Pancreas (tissue), 10 donors: ENCODE results near the gene SDR42E1. TPM values are rescaled to one million over a fixed set of nuclear protein-coding genes. Genes with fewer than 3 reads are reported as not detected.

Experiments
- ATAC-seq, 4 donors: fragments of 200-7000 bp; cut with Tn5 transposase; one replicate each; pipeline versions ENCODE4 v1.8.0 to v1.9.1; 2020; ENCODE audit warnings: mild to moderate bottlenecking in 4 of 4, moderate library complexity in 4 of 4
- DNase-seq, 6 donors: peaks; one replicate each; pipeline ENCODE4 v3.0.0-alpha.2; 2020
- FAIRE-seq: peaks from 2 replicates; lab custom pipeline; 2012; peaks lifted over from hg19 to GRCh38; lab: Jason Lieb, UNC
- H3K27ac ChIP-seq, 4 donors: fragments of 200-600 bp; sonication (generic); 1 replicate in 3 of 4; 2 replicates in 1 of 4; pipeline versions ENCODE4 v1.5.0 to v1.8.0; 2020
- H3K27me3 ChIP-seq, 4 donors: fragments of 200-600 bp; one replicate each; pipeline ENCODE4 v1.8.0; 2021
- H3K36me3 ChIP-seq, 3 donors: fragments of 200-600 bp; sonication (generic) in 1 of 3; one replicate each; pipeline versions ENCODE4 v1.5.0 to v1.8.0; 2020 to 2021
- H3K4me1 ChIP-seq, 3 donors: fragments of 200-600 bp; one replicate each; pipeline ENCODE4 v1.8.0; 2021
- H3K4me3 ChIP-seq, 4 donors: fragments of 200-600 bp; sonication (generic) in 2 of 4; one replicate each; pipeline versions ENCODE4 v1.5.0 to v1.8.0; 2020 to 2021
- H3K9me3 ChIP-seq, 4 donors: fragments of 200-600 bp; one replicate each; pipeline ENCODE4 v1.8.0; 2021
- WGBS, 2 donors: extraction: QIAGEN DNeasy Blood & Tissue Kit; methylation state at CpG; one replicate each; pipeline ENCODE4 v1.1.7; 2013; 5-methylcytosine and 5-hydroxymethylcytosine counted together
- intact Hi-C, 3 donors: fragments of 100-400 bp; cut with DNase I; formaldehyde crosslinking; loops; one replicate each; pipeline versions ENCODE4 v1.11.1 to v1.14.2; 2022
- polyA plus RNA-seq, 2 donors: library from polyadenylated mRNA; stranded (reverse); fragments of 200-250 nt; gene quantifications; one replicate each; pipeline ENCODE4 v1.2.3, GENCODE V29; 2013
- total RNA-seq, 6 donors: library from RNA; stranded (reverse); fragmentation: NEBNext Ultra II Directional in 4 of 6; extraction: Animal tissue kit (Norgen Biotek cat#: 25700) in 4 of 6; gene quantifications; one replicate each; pipeline versions ENCODE4 v1.2.1 to v1.2.4, GENCODE V29; 2021 to 2023
- TF ChIP-seq, protein P1 (sequence below), 4 donors: fragments of 200-600 bp; sonication (generic) in 3 of 4; IDR thresholded peaks; one replicate each; pipeline versions ENCODE4 v1.5.0 to v1.8.0; 2021; ENCODE audit warnings: antibody characterized with exemption in 4 of 4
- donor health status: healthy with polysubstance abuse.
- donor health status: DM: no; HTN: no; CAD: no; lungs with moderate emphysema.
- donor health status: DM: no; HTN: no; CAD: no.
- donor health status: control.
- donor health status: control.
- donor health status: Bipolar disorder and iron deficiency.
- donor health status: DM: yes; HTN: yes; CAD: no.
- donor health status: DM: no; HTN: no; CAD: no.
- donor health status: DM: no; HTN: no; CAD: no.
- donor health status: DM: yes; HTN: yes; CAD: no.

The SDR42E1 gene
- total and polyA plus RNA-seq, 8 donors, result 2.5 to 13.3 (median 5.8) TPM

DNA sequence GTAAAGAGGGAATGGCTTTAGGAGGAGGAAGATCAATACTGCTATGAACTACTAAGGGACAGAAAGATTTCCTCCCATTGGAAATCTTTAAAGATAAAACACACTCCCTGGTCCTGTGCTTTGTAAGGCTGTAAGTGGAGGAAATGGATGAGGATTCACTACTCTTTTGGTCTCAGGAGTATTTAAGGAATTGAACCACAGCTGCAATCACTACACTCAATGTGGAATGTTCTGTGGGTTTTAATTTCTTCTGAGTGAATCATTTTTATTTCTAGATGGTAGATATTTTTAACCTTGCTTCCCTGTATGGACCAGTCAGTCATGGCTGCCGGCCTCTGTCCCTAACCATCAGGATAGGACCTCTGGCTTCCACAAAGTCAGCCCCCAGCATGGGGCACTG, 65.6 kb downstream of the SDR42E1 start:
- 68 to 90% methylated on average over 1 of the region's 1 CpG for WGBS, 2 donors
- intact Hi-C loops, result no loop called here
- ATAC-seq, result peak in 1 of 4 donors; percentile 51
- DNase-seq, result no peak
- no peaks in the 10 kb centered on the region for H3K27me3 ChIP-seq
- H3K4me3 ChIP-seq, result no peak overlapping the region
- TF ChIP-seq, protein P1, sequence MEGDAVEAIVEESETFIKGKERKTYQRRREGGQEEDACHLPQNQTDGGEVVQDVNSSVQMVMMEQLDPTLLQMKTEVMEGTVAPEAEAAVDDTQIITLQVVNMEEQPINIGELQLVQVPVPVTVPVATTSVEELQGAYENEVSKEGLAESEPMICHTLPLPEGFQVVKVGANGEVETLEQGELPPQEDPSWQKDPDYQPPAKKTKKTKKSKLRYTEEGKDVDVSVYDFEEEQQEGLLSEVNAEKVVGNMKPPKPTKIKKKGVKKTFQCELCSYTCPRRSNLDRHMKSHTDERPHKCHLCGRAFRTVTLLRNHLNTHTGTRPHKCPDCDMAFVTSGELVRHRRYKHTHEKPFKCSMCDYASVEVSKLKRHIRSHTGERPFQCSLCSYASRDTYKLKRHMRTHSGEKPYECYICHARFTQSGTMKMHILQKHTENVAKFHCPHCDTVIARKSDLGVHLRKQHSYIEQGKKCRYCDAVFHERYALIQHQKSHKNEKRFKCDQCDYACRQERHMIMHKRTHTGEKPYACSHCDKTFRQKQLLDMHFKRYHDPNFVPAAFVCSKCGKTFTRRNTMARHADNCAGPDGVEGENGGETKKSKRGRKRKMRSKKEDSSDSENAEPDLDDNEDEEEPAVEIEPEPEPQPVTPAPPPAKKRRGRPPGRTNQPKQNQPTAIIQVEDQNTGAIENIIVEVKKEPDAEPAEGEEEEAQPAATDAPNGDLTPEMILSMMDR (IDR thresholded peaks at IDR 0.05), result no peak
- no peaks in the 10 kb centered on the region for H3K4me1 ChIP-seq
- FAIRE-seq, result no peak
- peaks cover 0 to 3% (median 0%) of the 10 kb centered on the region in 3 donors for H3K36me3 ChIP-seq
- no peak overlapping the region for H3K27ac ChIP-seq
- H3K9me3 ChIP-seq, result no peaks in the 10 kb centered on the region

DNA sequence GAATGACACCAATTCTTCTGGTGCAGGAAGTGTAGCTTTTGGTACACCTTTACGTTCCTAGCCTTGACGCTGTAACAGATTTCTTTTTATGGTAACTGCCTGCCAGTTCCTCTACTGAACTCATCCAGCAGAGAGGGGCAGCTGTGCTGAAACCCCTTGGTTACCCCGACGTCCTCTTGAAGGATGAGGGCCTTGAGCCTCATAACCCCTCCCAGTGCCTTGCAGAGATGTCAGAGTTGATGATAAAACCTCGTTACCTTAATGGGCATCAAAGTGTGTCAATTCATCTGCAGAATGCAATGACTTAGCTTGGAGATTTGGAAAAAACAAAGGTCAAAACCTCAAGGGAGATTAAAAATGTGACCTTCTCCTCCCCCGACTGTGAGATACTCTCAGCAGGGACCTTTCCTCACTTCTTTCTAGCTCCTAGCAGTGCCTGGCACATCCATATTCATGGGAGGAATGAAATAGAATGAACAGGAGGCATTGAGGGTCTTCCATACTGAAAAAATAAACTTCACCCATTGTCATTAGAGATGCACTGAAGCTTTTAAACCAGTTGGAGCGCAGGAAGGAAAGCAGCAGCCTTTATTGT, 69.2 kb downstream of the SDR42E1 start:
- H3K4me1 ChIP-seq, result no peaks in the 10 kb centered on the region
- no peaks in the 10 kb centered on the region for H3K27me3 ChIP-seq
- H3K36me3 ChIP-seq, result no peaks in the 10 kb centered on the region
- H3K27ac ChIP-seq, result no peak overlapping the region
- intact Hi-C loops, result loop anchor here in 1 of 3 donors (5.0 kb wide), 1 partner anchor 285 kb away; no protein-coding TSS in a partner anchor
- no peaks in the 10 kb centered on the region for H3K9me3 ChIP-seq
- DNase-seq (no peak), FAIRE-seq (no peak), ATAC-seq (no peak)
- no peak overlapping the region for H3K4me3 ChIP-seq
- 50 to 55% methylated on average over 7 of the region's 7 CpGs for WGBS, 2 donors
- TF ChIP-seq, protein P1 (IDR thresholded peaks at IDR 0.05), result no peak

- WGBS, 2 donors, result 15 to 16% methylated on average over 3 of the region's 3 CpGs
- peak in 1 of 6 donors; percentile 12 for DNase-seq
- intact Hi-C loops, result loop anchor here in 1 of 3 donors (5.0 kb wide), 1 partner anchor 286 kb away; no protein-coding TSS in a partner anchor
Measured at GRCh38 chr16:81940781-81941560, 70.3 kb downstream of the SDR42E1 start.

DNA sequence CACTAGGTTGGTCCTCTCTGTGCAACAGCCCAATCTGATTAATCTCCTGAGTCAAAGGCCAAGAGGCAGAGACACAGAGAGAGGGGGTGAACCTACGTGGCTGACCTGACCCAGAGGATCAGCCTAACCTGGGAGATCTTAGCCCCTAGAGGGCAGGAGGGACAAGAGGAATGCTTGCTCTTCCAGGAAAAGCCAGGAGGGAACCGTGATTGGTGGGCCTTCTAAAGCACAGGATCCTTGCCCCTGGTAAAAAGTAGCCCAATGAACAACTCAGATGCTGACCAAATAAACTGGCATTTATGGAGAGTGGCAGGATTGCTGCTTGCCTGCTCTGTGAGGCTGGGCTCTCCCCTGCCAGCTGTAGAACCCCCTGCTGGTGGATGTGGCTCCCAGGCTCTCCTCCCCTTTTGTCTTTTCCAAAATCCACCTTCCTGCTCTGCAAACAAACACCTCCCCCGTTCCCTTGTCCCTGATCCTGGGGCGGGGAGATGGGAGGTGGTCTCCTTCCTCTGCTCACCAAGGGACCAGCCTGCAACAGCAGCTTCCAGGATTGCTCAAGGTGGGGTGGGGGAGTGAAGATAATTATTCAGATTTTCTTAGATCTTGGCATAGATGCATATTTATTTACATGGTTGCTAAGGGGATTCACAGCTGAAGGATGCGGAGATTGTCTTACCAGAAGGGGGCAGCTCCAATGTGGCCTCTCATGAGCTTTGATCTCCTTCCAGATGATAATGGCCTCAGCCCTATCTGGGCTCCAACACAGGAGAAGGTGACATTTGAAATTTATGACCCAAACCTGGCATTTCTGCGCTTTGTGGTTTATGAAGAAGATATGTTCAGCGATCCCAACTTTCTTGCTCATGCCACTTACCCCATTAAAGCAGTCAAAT, 71.9 kb downstream of the SDR42E1 start:
- FAIRE-seq, result no peak
- intact Hi-C loops, result loop anchor here in 2 of 3 donors (5.0 to 10.0 kb wide), 2 partner anchors 288 to 295 kb away; no protein-coding TSS in a partner anchor
- Histone ChIP-seq H3K36me3 (no peaks in the 10 kb centered on the region), H3K4me3 (no peak overlapping the region), H3K27ac (no peak overlapping the region), H3K9me3 (no peaks in the 10 kb centered on the region), H3K27me3 (no peaks in the 10 kb centered on the region), H3K4me1 (no peaks in the 10 kb centered on the region)
- no peak for DNase-seq
- ATAC-seq, result no peak
- WGBS, 2 donors, result 46 to 61% methylated on average over 7 of the region's 7 CpGs
- TF ChIP-seq, protein P1 (IDR thresholded peaks at IDR 0.05), result no peak

More at GRCh38 chr16:81940781-81941560, 70.3 kb downstream of the SDR42E1 start:
- Histone ChIP-seq H3K4me3 (no peak overlapping the region), H3K27ac (no peak overlapping the region), H3K9me3 (no peaks in the 10 kb centered on the region), H3K27me3 (no peaks in the 10 kb centered on the region), H3K4me1 (no peaks in the 10 kb centered on the region), H3K36me3 (no peaks in the 10 kb centered on the region)
- TF ChIP-seq, protein P1 (IDR thresholded peaks at IDR 0.05), result peak in 3 of 4 donors; percentile 39 to 52 (median 50)
- peak in 3 of 4 donors; percentile 78 to 85 (median 83) for ATAC-seq
- peak; percentile 57 for FAIRE-seq

Other genes starting within 250 kb of the SDR42E1 start
- 10 to 100 TPM in 1 of 6 donors, 1 to 10 TPM in 5; 3.7 to 23.6 (median 6.8) TPM for gene PLCG2, start 232.2 kb downstream of the SDR42E1 start, total RNA-seq
- gene PLCG2, start 232.2 kb downstream of the SDR42E1 start, polyA plus RNA-seq, result 10 to 100 TPM; 10.5 to 11.6 TPM
- 10 to 100 TPM in 5 of 6 donors, 1 to 10 TPM in 1; 8.0 to 66.9 (median 14.3) TPM for gene HSD17B2, start 23.8 kb upstream of the SDR42E1 start, total RNA-seq
- 10 to 100 TPM; 33.1 to 34.4 TPM for gene HSD17B2, start 23.8 kb upstream of the SDR42E1 start, polyA plus RNA-seq
- gene MPHOSPH6, start 158.8 kb upstream of the SDR42E1 start, total RNA-seq, result 1 to 10 TPM; 1.9 to 8.6 (median 5.7) TPM
- 10 to 100 TPM in 1 of 2 donors, 1 to 10 TPM in 1; 8.1 to 15.3 TPM for gene MPHOSPH6, start 158.8 kb upstream of the SDR42E1 start, polyA plus RNA-seq